H1 (cell line): Measurements from ENCODE around the gene BRD7. TPM values are rescaled to one million over a fixed set of nuclear protein-coding genes. Genes with fewer than 3 reads are reported as not detected.

Source experiments
- BRCA1 ChIP-seq: IDR thresholded peaks from 2 replicates; pipeline ENCODE4 v1.6.1; 2012; ENCODE audit warnings: low read depth, low read length, improper control_type of control experiment
- KDM4A ChIP-seq: IDR thresholded peaks from one replicate; pipeline ENCODE4 v1.7.1; 2012; ENCODE audit warnings: low read depth, mild to moderate bottlenecking, moderate library complexity, low read length, inconsistent platforms; ENCODE audit not compliant: severe bottlenecking
- MAFK ChIP-seq: IDR thresholded peaks from 2 replicates; pipeline ENCODE4 v1.6.1; 2012; ENCODE audit warnings: low read depth, mild to moderate bottlenecking, improper control_type of control experiment, low read length
- NRF1 ChIP-seq: IDR thresholded peaks from 2 replicates; pipeline ENCODE4 v1.6.1; 2011; ENCODE audit warnings: mild to moderate bottlenecking, low read depth, low read length, improper control_type of control experiment
- SP2 ChIP-seq: IDR thresholded peaks from 2 replicates; pipeline ENCODE4 v1.6.1; 2012; ENCODE audit warnings: mild to moderate bottlenecking, low read length, inconsistent platforms
- SUZ12 ChIP-seq: fragments of 200-600 bp; sonication (generic); IDR thresholded peaks from 2 replicates; pipeline ENCODE4 v1.6.1; 2012; ENCODE audit warnings: mild to moderate bottlenecking, inconsistent platforms, low read length, moderate library complexity, mixed read lengths
- polyA plus RNA-seq, 7 experiments: library from polyadenylated mRNA; depleted of rRNA in 3 of 7; stranded (reverse) in 5 of 7; unstranded in 2 of 7; fragments of >200 nt in 5 of 7; fragments of 200-250 nt in 2 of 7; gene quantifications; 1 replicate in 5 of 7; 2 replicates in 1 of 7; 4 replicates in 1 of 7; pipeline versions ENCODE4 v1.2.1 to v1.2.3, GENCODE V29; 2011 to 2013; ENCODE audit warnings: missing spikeins in 2 of 7, mixed read lengths in 2 of 7
- total RNA-seq: library from RNA; stranded (reverse); fragmentation: NEBNext Ultra II Directional; extraction: Animal tissue kit (Norgen Biotek cat#: 25700); gene quantifications from 2 replicates; pipeline ENCODE4 v1.2.1, GENCODE V29; 2021
- TF ChIP-seq, protein P1 (sequence below): fragments of 300-600 bp; sonication (generic); IDR thresholded peaks from 2 replicates; pipeline ENCODE4 v1.7.1; 2012; ENCODE audit warnings: low read length, moderate library complexity, mild to moderate bottlenecking, inconsistent platforms; ENCODE audit not compliant: insufficient replicate concordance
- TF ChIP-seq, protein P2 (sequence below), 3 experiments: IDR thresholded peaks; 1 replicate in 2 of 3; 2 replicates in 1 of 3; pipeline versions ENCODE4 v1.5.1 to v1.6.1; 2011; ENCODE audit warnings: low read length in 3 of 3, mild to moderate bottlenecking in 3 of 3, inconsistent platforms in 2 of 3, low read depth in 1 of 3, moderate library complexity in 1 of 3; ENCODE audit not compliant: insufficient read depth in 1 of 3; ENCODE audit errors: control extremely low read depth in 1 of 3
- TF ChIP-seq, protein P3 (sequence below): IDR thresholded peaks from 2 replicates; pipeline ENCODE4 v1.6.1; 2012; ENCODE audit warnings: inconsistent platforms

The BRD7 gene
- total and polyA plus RNA-seq, 2 of the 8 experiments (the other 6 are each of a cell fraction or from before 2014, with no cell fraction given), result 42.5 to 120 TPM

DNA sequence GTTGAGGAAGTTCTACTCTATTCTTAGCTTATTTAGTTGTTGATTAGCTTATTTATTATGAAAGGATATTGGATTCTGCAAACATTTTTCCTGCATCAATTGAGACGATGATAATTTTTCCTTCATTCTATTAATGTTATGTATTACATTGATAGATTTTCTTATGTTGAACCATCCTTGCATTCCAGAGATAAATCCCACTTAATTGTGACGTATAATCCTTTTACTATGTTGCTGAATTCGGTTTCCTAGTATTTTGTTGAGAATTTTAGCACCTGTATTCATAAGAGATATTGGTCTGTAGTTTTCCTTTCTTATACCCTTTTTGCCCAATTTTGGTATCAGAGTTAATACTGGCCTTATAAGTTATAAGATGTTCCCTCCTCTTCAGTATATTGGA, 47.6 kb upstream of the BRD7 start (continued):
- TF ChIP-seq, protein P1, sequence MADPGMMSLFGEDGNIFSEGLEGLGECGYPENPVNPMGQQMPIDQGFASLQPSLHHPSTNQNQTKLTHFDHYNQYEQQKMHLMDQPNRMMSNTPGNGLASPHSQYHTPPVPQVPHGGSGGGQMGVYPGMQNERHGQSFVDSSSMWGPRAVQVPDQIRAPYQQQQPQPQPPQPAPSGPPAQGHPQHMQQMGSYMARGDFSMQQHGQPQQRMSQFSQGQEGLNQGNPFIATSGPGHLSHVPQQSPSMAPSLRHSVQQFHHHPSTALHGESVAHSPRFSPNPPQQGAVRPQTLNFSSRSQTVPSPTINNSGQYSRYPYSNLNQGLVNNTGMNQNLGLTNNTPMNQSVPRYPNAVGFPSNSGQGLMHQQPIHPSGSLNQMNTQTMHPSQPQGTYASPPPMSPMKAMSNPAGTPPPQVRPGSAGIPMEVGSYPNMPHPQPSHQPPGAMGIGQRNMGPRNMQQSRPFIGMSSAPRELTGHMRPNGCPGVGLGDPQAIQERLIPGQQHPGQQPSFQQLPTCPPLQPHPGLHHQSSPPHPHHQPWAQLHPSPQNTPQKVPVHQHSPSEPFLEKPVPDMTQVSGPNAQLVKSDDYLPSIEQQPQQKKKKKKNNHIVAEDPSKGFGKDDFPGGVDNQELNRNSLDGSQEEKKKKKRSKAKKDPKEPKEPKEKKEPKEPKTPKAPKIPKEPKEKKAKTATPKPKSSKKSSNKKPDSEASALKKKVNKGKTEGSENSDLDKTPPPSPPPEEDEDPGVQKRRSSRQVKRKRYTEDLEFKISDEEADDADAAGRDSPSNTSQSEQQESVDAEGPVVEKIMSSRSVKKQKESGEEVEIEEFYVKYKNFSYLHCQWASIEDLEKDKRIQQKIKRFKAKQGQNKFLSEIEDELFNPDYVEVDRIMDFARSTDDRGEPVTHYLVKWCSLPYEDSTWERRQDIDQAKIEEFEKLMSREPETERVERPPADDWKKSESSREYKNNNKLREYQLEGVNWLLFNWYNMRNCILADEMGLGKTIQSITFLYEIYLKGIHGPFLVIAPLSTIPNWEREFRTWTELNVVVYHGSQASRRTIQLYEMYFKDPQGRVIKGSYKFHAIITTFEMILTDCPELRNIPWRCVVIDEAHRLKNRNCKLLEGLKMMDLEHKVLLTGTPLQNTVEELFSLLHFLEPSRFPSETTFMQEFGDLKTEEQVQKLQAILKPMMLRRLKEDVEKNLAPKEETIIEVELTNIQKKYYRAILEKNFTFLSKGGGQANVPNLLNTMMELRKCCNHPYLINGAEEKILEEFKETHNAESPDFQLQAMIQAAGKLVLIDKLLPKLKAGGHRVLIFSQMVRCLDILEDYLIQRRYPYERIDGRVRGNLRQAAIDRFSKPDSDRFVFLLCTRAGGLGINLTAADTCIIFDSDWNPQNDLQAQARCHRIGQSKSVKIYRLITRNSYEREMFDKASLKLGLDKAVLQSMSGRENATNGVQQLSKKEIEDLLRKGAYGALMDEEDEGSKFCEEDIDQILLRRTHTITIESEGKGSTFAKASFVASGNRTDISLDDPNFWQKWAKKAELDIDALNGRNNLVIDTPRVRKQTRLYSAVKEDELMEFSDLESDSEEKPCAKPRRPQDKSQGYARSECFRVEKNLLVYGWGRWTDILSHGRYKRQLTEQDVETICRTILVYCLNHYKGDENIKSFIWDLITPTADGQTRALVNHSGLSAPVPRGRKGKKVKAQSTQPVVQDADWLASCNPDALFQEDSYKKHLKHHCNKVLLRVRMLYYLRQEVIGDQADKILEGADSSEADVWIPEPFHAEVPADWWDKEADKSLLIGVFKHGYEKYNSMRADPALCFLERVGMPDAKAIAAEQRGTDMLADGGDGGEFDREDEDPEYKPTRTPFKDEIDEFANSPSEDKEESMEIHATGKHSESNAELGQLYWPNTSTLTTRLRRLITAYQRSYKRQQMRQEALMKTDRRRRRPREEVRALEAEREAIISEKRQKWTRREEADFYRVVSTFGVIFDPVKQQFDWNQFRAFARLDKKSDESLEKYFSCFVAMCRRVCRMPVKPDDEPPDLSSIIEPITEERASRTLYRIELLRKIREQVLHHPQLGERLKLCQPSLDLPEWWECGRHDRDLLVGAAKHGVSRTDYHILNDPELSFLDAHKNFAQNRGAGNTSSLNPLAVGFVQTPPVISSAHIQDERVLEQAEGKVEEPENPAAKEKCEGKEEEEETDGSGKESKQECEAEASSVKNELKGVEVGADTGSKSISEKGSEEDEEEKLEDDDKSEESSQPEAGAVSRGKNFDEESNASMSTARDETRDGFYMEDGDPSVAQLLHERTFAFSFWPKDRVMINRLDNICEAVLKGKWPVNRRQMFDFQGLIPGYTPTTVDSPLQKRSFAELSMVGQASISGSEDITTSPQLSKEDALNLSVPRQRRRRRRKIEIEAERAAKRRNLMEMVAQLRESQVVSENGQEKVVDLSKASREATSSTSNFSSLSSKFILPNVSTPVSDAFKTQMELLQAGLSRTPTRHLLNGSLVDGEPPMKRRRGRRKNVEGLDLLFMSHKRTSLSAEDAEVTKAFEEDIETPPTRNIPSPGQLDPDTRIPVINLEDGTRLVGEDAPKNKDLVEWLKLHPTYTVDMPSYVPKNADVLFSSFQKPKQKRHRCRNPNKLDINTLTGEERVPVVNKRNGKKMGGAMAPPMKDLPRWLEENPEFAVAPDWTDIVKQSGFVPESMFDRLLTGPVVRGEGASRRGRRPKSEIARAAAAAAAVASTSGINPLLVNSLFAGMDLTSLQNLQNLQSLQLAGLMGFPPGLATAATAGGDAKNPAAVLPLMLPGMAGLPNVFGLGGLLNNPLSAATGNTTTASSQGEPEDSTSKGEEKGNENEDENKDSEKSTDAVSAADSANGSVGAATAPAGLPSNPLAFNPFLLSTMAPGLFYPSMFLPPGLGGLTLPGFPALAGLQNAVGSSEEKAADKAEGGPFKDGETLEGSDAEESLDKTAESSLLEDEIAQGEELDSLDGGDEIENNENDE, result no peak
- TF ChIP-seq KDM4A, result no peak
- no peak for TF ChIP-seq SP2
- TF ChIP-seq MAFK, result no peak
- no peak for TF ChIP-seq NRF1
- TF ChIP-seq, protein P2, sequence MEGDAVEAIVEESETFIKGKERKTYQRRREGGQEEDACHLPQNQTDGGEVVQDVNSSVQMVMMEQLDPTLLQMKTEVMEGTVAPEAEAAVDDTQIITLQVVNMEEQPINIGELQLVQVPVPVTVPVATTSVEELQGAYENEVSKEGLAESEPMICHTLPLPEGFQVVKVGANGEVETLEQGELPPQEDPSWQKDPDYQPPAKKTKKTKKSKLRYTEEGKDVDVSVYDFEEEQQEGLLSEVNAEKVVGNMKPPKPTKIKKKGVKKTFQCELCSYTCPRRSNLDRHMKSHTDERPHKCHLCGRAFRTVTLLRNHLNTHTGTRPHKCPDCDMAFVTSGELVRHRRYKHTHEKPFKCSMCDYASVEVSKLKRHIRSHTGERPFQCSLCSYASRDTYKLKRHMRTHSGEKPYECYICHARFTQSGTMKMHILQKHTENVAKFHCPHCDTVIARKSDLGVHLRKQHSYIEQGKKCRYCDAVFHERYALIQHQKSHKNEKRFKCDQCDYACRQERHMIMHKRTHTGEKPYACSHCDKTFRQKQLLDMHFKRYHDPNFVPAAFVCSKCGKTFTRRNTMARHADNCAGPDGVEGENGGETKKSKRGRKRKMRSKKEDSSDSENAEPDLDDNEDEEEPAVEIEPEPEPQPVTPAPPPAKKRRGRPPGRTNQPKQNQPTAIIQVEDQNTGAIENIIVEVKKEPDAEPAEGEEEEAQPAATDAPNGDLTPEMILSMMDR (IDR thresholded peaks at IDR 0.05; ENCODE audit: control extremely low read depth in 1 of 3, insufficient read depth in 1 of 3, low read depth in 1 of 3, low read length in 3 of 3), result no peak
- no peak for TF ChIP-seq BRCA1
- TF ChIP-seq, protein P3, sequence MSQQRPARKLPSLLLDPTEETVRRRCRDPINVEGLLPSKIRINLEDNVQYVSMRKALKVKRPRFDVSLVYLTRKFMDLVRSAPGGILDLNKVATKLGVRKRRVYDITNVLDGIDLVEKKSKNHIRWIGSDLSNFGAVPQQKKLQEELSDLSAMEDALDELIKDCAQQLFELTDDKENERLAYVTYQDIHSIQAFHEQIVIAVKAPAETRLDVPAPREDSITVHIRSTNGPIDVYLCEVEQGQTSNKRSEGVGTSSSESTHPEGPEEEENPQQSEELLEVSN, result no peak
- no peak for TF ChIP-seq SUZ12
